Measurements from ENCODE around the gene SERPINB6.
A peak's percentile ranks its signal among the peaks of the same experiment; 100 is the strongest.
"Not testable (repeated sequence)": the region's sequence is repeated elsewhere in the genome, so short reads cannot be mapped to it uniquely, and the experiment has no call there.

Gene SERPINB6

GRCh38 chr6:2971420-2972218 is at the start of gene SERPINB6:
SERPINB6 (minus strand) TSS chr6:2971567; CDS start chr6:2959332, 12,235 bp downstream.
- peak; percentile 36 for DNase-seq

- DNase-seq = no peak
Observed at GRCh38 chr6:3019749-3020320, 48.5 kb upstream of the SERPINB6 start.

GRCh38 chr6:3019065-3019464 is 47.7 kb upstream of the SERPINB6 start:
- DNase-seq = no peak

DNA sequence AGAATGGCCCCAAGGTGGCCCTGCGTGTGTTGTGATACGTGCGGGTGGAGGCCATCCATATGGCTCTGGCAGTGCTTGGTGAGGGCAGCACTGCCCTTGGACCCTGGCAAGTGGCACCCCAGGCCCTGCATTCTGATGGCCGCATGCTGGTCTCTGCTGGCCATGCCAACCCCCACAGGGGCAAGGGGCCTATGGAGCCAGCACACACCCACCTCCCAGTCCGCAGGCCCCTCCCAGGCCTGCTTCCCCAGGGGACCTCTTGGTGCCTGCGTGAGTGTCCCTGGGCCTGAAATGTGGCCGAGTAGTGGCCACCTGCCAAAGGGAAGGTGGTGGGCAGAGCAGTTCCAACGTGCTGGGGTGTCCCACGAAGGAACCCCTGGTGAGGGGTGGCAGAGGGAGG is 45.9 kb upstream of the SERPINB6 start:
- no peak for DNase-seq

GRCh38 chr6:3016473-3017280 is 45.3 kb upstream of the SERPINB6 start:
- no peak for DNase-seq

DNA sequence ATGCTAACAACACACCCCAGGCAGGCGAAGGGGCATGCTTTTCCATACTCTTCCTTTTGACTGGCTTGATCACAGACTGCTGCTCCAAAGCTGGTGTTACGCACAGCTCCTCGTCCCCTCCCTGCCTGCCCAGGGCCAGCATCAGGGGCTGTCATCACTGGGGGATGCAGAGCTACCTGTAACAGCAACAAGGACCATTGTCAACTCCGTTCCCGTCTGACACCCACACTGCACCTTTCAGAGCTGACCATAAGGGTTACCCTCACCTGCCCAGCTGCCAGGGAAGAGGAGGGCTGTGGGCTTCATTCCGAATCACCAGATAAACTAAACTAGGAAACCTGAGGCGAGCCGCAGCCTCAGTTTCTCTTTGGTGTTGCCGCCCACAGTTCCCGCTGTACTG is 43.8 kb upstream of the SERPINB6 start:
- no peak for DNase-seq

DNA sequence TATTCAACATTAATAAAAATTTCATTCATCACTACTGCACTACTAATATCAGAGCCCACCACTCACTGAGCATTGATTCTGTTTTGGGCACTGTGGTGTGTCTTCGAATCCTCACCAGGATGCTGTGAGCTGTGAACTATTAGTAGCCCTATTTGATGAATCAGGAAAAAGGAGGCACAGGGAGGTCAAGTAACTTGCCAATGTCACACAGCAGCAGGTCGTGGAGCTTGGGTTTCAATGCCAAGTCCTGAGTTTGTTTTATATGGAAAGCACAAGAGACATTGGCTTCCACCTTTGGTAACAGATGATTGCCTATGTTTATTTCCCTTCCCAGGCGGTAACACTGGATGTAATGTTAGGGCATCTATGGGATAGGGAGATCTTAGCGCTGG is 43.3 kb upstream of the SERPINB6 start:
- DNase-seq = no peak

DNA sequence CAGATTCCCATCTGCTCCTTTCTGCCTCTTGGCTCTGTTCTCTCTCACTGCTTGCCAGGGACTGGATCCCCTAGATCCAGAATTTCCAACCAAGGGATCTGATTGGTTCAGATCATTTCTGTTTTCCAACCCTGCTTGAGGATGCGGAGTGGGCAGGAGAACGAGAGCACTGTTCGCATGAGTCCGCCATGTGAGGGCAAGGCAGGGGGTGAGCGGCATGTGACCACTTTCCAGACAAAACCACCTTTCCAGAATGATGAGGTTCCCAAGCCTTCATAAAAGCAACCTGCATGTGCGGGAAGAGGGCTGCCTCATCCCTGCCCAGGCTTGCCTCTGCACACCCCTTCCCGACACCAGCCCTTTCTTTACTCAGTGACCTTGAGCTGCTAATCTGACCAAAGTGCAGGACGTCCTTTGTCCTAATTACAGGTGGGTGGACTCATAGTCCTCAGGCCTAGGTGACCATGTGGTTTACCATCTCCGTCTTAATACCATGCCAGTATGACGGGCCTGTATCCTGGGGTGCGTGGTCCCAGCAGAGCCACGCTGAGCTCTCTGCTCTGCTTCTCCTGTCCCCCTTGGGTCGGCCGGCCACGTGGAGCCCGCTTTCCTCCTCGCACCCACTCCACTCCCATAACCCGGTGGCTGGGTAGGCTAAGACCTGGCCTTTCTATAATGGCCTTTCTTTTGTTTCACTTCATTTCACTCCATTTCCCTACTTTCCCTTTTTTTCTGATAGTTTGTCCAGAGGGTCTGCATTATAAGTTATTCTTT is 42.7 kb upstream of the SERPINB6 start:
- no peak for DNase-seq

- no peak for DNase-seq
Observed at GRCh38 chr6:3013486-3013885, 42.1 kb upstream of the SERPINB6 start.

DNA sequence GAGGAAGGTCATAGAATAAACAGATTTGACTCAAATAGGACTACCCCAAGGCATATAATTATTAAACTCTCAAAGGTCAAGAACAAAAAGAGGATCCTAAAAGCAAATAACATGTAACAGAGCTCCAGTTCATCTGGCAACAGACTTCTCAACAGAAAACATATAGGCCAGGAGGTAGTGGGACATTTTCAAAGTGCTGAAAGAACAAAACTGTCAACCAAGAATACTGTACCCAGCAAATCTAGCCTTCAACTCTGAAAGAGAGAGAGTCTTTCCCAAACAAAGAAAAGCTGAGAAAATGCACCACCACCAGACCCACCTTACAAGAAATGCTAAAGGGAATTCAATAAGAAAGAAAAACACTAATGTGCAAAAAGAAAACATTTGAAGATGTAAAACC is 40.2 kb upstream of the SERPINB6 start:
- DNase-seq = no peak

GRCh38 chr6:3011158-3011557 is 39.8 kb upstream of the SERPINB6 start:
- DNase-seq = no peak

DNA sequence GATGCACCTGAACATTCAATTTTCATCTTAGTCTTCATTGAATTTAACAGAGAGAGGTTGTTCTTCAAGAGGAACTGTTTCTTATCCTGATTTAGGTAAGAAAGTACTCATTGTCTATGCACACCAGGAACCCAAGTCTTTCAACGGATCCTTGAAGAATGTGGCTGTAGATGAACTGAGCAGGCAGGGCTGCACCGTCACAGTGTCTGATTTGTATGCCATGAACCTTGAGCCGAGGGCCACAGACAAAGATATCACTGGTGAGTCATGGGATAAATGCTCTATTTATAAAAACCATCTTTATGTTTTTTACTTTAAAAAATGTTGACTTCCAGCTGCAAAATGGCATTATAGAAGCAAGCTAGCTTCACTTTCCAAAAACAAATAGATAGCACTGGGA is 38.6 kb upstream of the SERPINB6 start:
- no peak for DNase-seq

GRCh38 chr6:3008712-3009265 is 37.4 kb upstream of the SERPINB6 start:
- DNase-seq = not testable (repeated sequence)

GRCh38 chr6:3007571-3007970 is 36.2 kb upstream of the SERPINB6 start:
- no peak for DNase-seq

DNA sequence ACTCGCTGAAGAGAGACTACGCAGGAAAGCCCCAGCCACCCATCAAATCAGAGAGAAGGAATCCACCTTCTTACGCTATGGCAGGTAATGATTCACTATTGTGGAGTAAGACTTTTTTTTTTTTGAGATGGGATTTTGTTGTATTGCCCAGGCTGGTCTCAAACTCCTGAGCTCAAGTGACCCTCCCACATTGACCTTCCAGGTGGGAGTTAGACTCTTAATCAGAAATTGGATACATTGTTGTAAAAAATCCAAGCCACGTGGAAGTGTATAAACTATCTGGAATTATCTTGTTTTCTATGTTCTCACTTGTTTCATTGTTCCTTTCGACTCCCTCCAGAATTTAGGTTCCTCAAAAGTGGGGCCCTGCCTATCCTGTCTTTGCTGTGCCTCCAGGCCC is 35.1 kb upstream of the SERPINB6 start:
- no peak for DNase-seq

GRCh38 chr6:3005874-3006273 is 34.5 kb upstream of the SERPINB6 start:
- no peak for DNase-seq

- no peak for DNase-seq
Observed at GRCh38 chr6:3005077-3005476, 33.7 kb upstream of the SERPINB6 start.

DNA sequence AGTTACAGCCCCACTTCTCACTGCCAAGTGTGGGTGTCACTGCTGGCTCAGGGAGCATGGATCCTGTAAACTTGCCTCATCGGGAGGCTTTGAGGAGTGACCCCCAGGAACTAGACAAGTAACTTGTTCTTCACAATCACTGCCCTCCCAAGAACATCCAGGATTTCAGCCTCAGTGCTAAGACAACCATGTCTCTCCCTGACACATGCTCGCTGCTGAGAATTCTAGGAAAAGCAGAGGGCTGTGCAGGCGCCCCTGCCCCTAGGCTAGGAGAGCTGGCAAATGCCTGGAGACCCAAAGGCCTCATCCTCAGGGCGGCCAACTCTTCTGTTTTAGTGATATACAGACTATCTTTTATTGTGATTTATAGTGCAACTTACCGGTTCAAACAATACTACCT is 31.9 kb upstream of the SERPINB6 start:
- not testable (repeated sequence) for DNase-seq

DNA sequence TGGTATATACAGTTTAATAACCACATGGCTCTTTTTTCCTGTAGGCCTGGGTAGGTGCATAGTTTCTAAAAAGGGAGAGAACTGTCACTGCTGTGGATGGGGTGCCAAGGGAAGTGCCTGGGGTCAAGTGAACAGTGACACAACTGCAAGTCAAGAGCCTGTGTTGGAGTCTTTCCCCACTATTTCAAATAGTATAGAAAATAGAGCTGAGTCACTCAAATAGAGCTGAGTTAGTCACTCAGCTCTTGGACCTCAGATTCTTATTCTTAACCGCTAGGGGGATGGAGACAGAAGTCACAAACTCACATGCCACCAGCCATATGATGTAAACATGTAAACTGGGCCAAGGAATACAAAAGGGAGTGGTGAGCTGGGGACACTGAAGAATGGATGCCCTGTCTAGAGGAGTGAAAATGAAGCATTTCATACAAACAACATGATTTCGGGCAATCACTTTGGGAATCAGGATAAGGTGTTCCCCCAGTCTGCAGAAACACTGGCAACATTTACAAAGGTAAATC is 30.5 kb upstream of the SERPINB6 start:
- peak; percentile 39 for DNase-seq

DNA sequence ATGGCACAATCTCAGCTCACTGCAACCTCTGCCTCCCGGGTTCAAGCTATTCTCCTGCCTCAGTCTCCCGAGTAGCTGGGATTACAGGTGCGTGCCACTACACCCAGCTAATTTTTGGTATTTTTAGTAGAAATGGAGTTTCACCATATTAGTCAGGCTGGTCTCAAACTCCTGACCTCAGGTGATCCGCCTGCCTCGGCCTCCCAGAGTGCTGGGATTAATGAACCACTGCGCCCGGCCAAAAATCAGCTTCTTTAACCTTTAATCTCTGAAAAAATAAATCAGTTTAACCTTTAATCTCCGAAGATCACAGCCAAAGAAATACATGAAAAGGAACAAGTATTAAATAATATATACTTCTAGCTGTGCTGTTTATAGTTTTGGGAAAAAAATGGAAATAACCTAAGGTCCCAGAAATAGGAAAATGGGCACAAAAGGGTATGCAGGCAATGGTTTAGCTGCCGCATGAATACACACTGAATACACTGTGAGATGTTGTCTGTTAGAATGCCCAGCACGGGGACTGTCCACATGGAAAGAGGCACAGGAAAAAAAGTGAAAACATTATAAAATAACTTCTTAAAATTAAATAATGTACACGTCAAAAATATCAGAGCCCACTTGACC is 29.9 kb upstream of the SERPINB6 start:
- no peak for DNase-seq

GRCh38 chr6:2999618-3000557 is 28.5 kb upstream of the SERPINB6 start, which contains the start of gene NQO2:
NQO2 (plus strand) TSS chr6:2999894; CDS start chr6:3006553, 6,659 bp downstream.
- peak; percentile 43 for DNase-seq
